Adrenal gland (tissue), 5 donors: ENCODE measurements around the gene BMP2K.

Experiments
- CTCF ChIP-seq, 6 experiments: fragments of 450-650 bp in 4 of 6; fragments of 200-600 bp in 2 of 6; sonication (generic) in 1 of 6; IDR thresholded peaks; 1 replicate in 5 of 6; 2 replicates in 1 of 6; pipeline versions ENCODE4 v1.5.1 to v1.8.0; 2016 to 2021; ENCODE audit warnings: antibody characterized with exemption in 6 of 6, mild to moderate bottlenecking in 2 of 6, moderate library complexity in 1 of 6
- POLR2A ChIP-seq, 2 donors: fragments of 450-650 bp; IDR thresholded peaks; one replicate each; pipeline ENCODE4 v1.6.1; 2017; ENCODE audit warnings: antibody characterized with exemption in 2 of 2, mild to moderate bottlenecking in 2 of 2, moderate library complexity in 1 of 2
- donor health status: DM: no; HTN: no; CAD: no.

GRCh38 chr4:78880874-78881492 lies 104.8 kb downstream of the BMP2K start:
- TF ChIP-seq CTCF (IDR thresholded peaks at IDR 0.05) = no peak
- no peak for TF ChIP-seq POLR2A (IDR thresholded peaks at IDR 0.05)
